Neutrophil (primary cell): ENCODE results near the gene ANKMY1.
A peak's percentile ranks its signal among the peaks of the same experiment; 100 is the strongest.

ENCODE experiments used
- H3K27ac ChIP-seq: fragments of 200-600 bp; sonication (generic); 2 replicates; pipeline ENCODE4 v1.5.1; 2016; ENCODE audit warnings: mild to moderate bottlenecking, moderate library complexity
- H3K27me3 ChIP-seq: fragments of 200-600 bp; sonication (generic); 2 replicates; pipeline ENCODE4 v1.6.0; 2016; ENCODE audit warnings: mild to moderate bottlenecking
- H3K36me3 ChIP-seq: fragments of 200-600 bp; sonication (generic); 2 replicates; pipeline ENCODE4 v1.5.1; 2017
- H3K4me1 ChIP-seq, 2 experiments: fragments of 200-600 bp in 1 of 2; sonication (generic) in 1 of 2; 1 replicate in 1 of 2; 2 replicates in 1 of 2; pipeline versions ENCODE4 v1.5.1 to v1.6.1; 2013 to 2016; ENCODE audit warnings: low read depth in 1 of 2, low read length in 1 of 2, mild to moderate bottlenecking in 1 of 2, moderate library complexity in 1 of 2; ENCODE audit not compliant: control insufficient read depth in 1 of 2, insufficient read depth in 1 of 2
- H3K4me3 ChIP-seq, 2 experiments: fragments of 200-600 bp in 1 of 2; sonication (generic) in 1 of 2; 1 replicate in 1 of 2; 2 replicates in 1 of 2; pipeline ENCODE4 v1.5.1; 2013 to 2016; ENCODE audit warnings: low read depth in 1 of 2, low read length in 1 of 2, mild to moderate bottlenecking in 1 of 2, moderate library complexity in 1 of 2
- H3K9me3 ChIP-seq: fragments of 200-600 bp; sonication (generic); 2 replicates; pipeline ENCODE4 v1.5.1; 2016
- TF ChIP-seq, protein P1 (sequence below): fragments of 200-600 bp; sonication (generic); IDR thresholded peaks from 2 replicates; pipeline ENCODE4 v1.5.1; 2016; ENCODE audit warnings: antibody characterized with exemption

ANKMY1 gene

DNA sequence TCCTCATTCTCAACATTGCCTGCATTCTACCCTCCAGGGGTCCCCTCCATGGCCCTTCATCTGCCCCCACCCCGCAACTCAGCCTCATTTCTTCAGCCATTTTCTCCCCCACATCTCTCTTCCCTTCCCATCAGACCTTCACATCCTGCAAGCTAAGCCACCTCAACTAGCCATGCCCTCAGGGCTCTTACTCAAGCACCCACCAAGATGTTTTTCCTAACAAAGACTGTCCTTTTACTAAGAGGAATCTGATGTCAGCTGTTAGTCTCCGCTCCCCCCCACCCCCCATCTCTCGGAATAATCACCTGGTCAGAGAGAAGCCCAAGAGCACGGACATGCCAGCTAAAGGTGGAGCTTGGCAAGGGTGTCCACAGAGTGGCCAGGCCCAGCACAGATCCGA lies 24.0 kb upstream of the ANKMY1 start:
- Histone ChIP-seq H3K27ac (no peak overlapping the region), H3K27me3 (no peaks in the 10 kb centered on the region), H3K36me3 (peaks cover 23% of the 10 kb centered on the region), H3K4me1 (peaks cover 48 to 55% of the 10 kb centered on the region in 2 experiments), H3K4me3 (no peak overlapping the region), H3K9me3 (no peaks in the 10 kb centered on the region)
- TF ChIP-seq, protein P1, sequence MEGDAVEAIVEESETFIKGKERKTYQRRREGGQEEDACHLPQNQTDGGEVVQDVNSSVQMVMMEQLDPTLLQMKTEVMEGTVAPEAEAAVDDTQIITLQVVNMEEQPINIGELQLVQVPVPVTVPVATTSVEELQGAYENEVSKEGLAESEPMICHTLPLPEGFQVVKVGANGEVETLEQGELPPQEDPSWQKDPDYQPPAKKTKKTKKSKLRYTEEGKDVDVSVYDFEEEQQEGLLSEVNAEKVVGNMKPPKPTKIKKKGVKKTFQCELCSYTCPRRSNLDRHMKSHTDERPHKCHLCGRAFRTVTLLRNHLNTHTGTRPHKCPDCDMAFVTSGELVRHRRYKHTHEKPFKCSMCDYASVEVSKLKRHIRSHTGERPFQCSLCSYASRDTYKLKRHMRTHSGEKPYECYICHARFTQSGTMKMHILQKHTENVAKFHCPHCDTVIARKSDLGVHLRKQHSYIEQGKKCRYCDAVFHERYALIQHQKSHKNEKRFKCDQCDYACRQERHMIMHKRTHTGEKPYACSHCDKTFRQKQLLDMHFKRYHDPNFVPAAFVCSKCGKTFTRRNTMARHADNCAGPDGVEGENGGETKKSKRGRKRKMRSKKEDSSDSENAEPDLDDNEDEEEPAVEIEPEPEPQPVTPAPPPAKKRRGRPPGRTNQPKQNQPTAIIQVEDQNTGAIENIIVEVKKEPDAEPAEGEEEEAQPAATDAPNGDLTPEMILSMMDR: no peak

DNA sequence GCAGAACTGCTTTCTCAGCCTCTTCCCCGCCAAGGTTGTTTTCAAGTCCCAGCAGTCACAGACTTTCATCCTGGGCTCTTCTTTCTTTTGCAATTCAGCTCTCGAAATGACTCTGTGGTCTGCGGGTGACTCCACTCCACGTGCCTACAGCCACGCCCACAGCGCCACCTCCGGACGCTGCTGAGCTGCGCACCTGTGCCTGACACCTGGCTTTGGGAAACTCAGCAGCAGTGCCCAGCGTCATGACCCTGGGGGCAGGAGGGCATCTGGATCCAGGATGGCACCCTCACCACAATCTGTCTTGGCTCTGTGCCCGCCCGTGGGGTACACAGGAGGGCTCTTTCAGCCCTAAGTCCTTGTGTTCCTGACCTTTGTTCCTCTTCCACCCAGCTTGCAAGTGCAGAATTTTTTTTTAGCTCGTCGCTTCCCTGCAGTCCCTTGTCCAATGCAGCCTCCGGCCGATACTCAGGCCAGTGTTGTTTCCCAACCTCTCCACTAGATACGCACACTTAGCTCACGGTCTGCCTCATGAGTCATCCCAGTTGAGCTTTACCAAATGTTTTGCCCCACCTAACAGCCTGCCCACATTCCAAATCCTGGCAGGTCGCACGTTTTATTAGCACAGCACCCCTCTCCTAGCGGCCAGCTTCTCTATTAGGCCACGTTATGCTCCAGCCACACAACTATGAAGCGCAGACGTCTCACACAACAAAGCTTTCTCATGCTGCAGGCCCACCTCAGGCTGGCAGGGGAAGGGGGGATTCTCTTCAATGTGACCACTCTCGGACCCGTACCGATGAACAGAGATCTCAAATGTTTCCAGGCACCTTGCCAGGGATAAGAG lies 22.2 kb upstream of the ANKMY1 start:
- H3K27me3 ChIP-seq: no peaks in the 10 kb centered on the region
- TF ChIP-seq, protein P1: peak; percentile 85
- peaks cover 41% of the 10 kb centered on the region for H3K36me3 ChIP-seq
- H3K27ac ChIP-seq: peak overlapping the region; percentile 86
- H3K4me3 ChIP-seq: peak overlapping the region; percentile 33 to 43
- peaks cover 36 to 43% of the 10 kb centered on the region in 2 experiments for H3K4me1 ChIP-seq
- H3K9me3 ChIP-seq: no peaks in the 10 kb centered on the region

DNA sequence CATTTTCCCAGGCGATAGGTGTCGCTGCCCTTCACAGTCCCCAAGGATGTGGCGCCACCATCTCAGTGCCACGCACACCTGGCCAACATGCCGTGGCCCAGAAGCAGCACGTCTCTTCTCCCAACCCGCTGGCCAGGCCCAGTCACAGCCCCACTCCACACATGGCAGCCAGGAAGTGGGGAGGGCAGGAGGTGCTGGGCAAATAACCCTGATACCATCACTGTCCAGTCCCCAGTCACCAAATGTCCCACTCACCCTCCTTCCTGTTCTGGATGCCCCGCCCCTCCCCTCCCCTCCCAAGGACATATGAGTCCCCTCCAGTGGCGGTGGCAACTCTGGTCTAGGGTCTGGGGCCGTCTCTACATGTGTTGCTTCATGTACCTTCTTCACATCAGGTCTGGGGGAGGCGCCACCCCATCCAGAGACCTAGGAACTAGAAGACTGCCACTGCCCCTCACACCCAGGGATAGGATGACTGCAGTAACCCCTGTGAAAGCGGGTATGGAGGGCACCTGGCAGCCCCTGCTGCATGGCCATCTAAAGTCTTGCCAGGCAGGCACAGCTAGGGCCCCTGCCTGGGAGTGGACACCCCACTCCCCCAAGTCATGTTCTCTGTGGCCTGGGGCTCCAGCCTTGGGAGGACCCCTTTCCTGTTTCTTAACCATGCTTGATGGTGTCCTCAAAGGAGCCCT lies 21.4 kb upstream of the ANKMY1 start:
- H3K27me3 ChIP-seq: no peaks in the 10 kb centered on the region
- H3K27ac ChIP-seq: peak overlapping the region; percentile 86
- peaks cover 49% of the 10 kb centered on the region for H3K36me3 ChIP-seq
- TF ChIP-seq, protein P1: no peak
- H3K4me1 ChIP-seq: peaks cover 32 to 36% of the 10 kb centered on the region in 2 experiments
- H3K9me3 ChIP-seq: no peaks in the 10 kb centered on the region
- H3K4me3 ChIP-seq: peak overlapping the region; percentile 33 to 43

DNA sequence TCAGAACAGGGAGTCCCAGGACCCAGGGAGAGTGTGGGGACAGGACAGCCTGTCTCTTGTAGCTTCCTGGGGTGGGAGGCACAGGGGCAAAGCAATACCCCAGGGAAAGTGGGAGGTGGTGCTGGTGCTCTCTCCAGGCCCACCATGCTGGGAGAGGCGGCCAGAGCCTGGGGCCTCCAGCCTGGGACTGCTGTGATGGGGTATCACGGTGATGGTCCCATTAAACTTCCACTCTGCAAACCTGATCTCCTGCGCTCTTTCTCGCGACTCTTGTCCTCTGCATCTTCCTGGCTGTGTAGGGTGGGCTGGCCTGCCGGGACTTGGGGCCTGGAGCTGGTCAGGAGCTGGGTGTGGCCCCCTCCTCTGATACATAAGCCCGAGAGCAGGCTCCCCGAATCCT lies 20.7 kb upstream of the ANKMY1 start:
- Histone ChIP-seq H3K27me3 (no peaks in the 10 kb centered on the region), H3K36me3 (peaks cover 56% of the 10 kb centered on the region), H3K27ac (peak overlapping the region; percentile 86), H3K4me1 (peaks cover 32 to 36% of the 10 kb centered on the region in 2 experiments), H3K9me3 (no peaks in the 10 kb centered on the region), H3K4me3 (no peak overlapping the region)
- TF ChIP-seq, protein P1: no peak

DNA sequence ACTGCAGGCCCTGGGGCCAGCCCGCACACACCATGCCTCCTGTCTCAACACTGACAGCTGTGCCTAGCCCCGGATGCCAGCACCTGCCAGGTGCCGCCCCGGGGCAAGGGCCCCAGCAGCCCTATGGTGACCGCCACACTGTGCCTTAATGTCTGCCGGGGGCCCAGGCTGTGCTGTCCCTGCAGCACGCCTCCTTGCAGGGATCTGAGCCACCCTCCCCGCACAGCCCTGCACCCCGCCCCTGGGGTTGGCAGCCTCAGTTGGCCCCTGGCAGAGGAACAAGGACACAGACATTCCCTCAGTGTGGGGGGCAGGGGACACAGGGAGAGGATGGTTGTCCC lies 20.3 kb upstream of the ANKMY1 start:
- TF ChIP-seq, protein P1: no peak
- Histone ChIP-seq H3K4me1 (peaks cover 32 to 36% of the 10 kb centered on the region in 2 experiments), H3K27ac (peak overlapping the region; percentile 86), H3K36me3 (peaks cover 60% of the 10 kb centered on the region), H3K27me3 (no peaks in the 10 kb centered on the region), H3K4me3 (no peak overlapping the region), H3K9me3 (no peaks in the 10 kb centered on the region)
